Vagina (tissue), 2 donors: ENCODE data around the gene PPP1CA.

ENCODE experiments used
- CTCF ChIP-seq, 3 experiments: fragments of 450-650 bp in 2 of 3; fragments of 200-600 bp in 1 of 3; sonication (generic) in 1 of 3; IDR thresholded peaks; one replicate each; pipeline ENCODE4 v1.5.1; 2017 to 2019; ENCODE audit warnings: antibody characterized with exemption in 3 of 3, mild to moderate bottlenecking in 2 of 3, moderate library complexity in 2 of 3
- POLR2A ChIP-seq, 2 donors: fragments of 450-650 bp; IDR thresholded peaks; one replicate each; pipeline ENCODE4 v1.6.1; 2017; ENCODE audit warnings: antibody characterized with exemption in 2 of 2, mild to moderate bottlenecking in 2 of 2, moderate library complexity in 2 of 2

- TF ChIP-seq CTCF (IDR thresholded peaks at IDR 0.05) = no peak
- no peak for TF ChIP-seq POLR2A (IDR thresholded peaks at IDR 0.05)
These were observed 34.2 kb upstream of the PPP1CA start for GRCh38 chr11:67435727-67436458.
